ENCODE results near the gene RAD9A.
A peak's percentile ranks its signal among the peaks of the same experiment; 100 is the strongest.

Gene RAD9A

GRCh38 chr11:67439321-67440228 lies 47.8 kb downstream of the RAD9A start:
- peak; percentile 55 for TF ChIP-seq CTCF (IDR thresholded peaks at IDR 0.05; ENCODE audit: low read depth, low read length)
- no peak for TF ChIP-seq EZH2phosphoT487 (IDR thresholded peaks at IDR 0.05; ENCODE audit: low read depth)
- peak overlapping the region; percentile 99; the same call in 1 of the 2 replicates for H3K9ac ChIP-seq (ENCODE audit: low read length)
- H3K4me3 ChIP-seq (ENCODE audit: low read length), result peak overlapping the region; percentile 83
- no peaks in the 10 kb centered on the region for H3K27me3 ChIP-seq (ENCODE audit: low read depth, low read length)
- peak overlapping the region; percentile 99 for H3K4me2 ChIP-seq (ENCODE audit: low read length)
- peaks cover 43% of the 10 kb centered on the region for H3K79me2 ChIP-seq (ENCODE audit: low read length)
- H2AFZ ChIP-seq (ENCODE audit: low read depth, low read length), result no peak overlapping the region
- no peaks in the 10 kb centered on the region for H3K9me3 ChIP-seq (ENCODE audit: insufficient read depth, low read length)
- H3K36me3 ChIP-seq (replicated peaks; ENCODE audit: low read depth, low read length), result peaks cover 23% of the 10 kb centered on the region
- no peaks in the 10 kb centered on the region for H4K20me1 ChIP-seq (ENCODE audit: insufficient read depth, low read length)
- H3K4me1 ChIP-seq (ENCODE audit: low read length), result peaks cover 56% of the 10 kb centered on the region
- H3K27ac ChIP-seq (ENCODE audit: low read length), result peak overlapping the region; percentile 96

GRCh38 chr11:67440229-67441097 lies 48.7 kb downstream of the RAD9A start:
- Histone ChIP-seq H3K27ac (ENCODE audit: low read length) (peak overlapping the region; percentile 18), H3K79me2 (ENCODE audit: low read length) (peaks cover 34% of the 10 kb centered on the region), H3K9me3 (ENCODE audit: insufficient read depth, low read length) (no peaks in the 10 kb centered on the region), H3K4me3 (ENCODE audit: low read length) (no peak overlapping the region), H3K36me3 (replicated peaks; ENCODE audit: low read depth, low read length) (peaks cover 16% of the 10 kb centered on the region), H3K9ac (ENCODE audit: low read length) (no peak overlapping the region), H3K4me2 (ENCODE audit: low read length) (no peak overlapping the region), H2AFZ (ENCODE audit: low read depth, low read length) (no peak overlapping the region), H3K4me1 (ENCODE audit: low read length) (peaks cover 56% of the 10 kb centered on the region), H4K20me1 (ENCODE audit: insufficient read depth, low read length) (no peaks in the 10 kb centered on the region), H3K27me3 (ENCODE audit: low read depth, low read length) (no peaks in the 10 kb centered on the region)
- TF ChIP-seq EZH2phosphoT487 (IDR thresholded peaks at IDR 0.05; ENCODE audit: low read depth), result no peak

- Histone ChIP-seq H3K4me1 (ENCODE audit: low read length) (peaks cover 56% of the 10 kb centered on the region), H4K20me1 (ENCODE audit: insufficient read depth, low read length) (no peaks in the 10 kb centered on the region), H3K79me2 (ENCODE audit: low read length) (peaks cover 27% of the 10 kb centered on the region), H3K27ac (ENCODE audit: low read length) (peak overlapping the region; percentile 18; the same call in 1 of the 2 replicates), H3K9me3 (ENCODE audit: insufficient read depth, low read length) (no peaks in the 10 kb centered on the region), H3K4me2 (ENCODE audit: low read length) (no peak overlapping the region), H3K4me3 (ENCODE audit: low read length) (no peak overlapping the region), H3K9ac (ENCODE audit: low read length) (no peak overlapping the region), H3K27me3 (ENCODE audit: low read depth, low read length) (no peaks in the 10 kb centered on the region), H3K36me3 (replicated peaks; ENCODE audit: low read depth, low read length) (peaks cover 10% of the 10 kb centered on the region), H2AFZ (ENCODE audit: low read depth, low read length) (no peak overlapping the region)
- no peak for TF ChIP-seq EZH2phosphoT487 (IDR thresholded peaks at IDR 0.05; ENCODE audit: low read depth)
These were observed 49.3 kb downstream of the RAD9A start for GRCh38 chr11:67441098-67441563.

GRCh38 chr11:67441731-67442351 lies 50.1 kb downstream of the RAD9A start:
- TF ChIP-seq EZH2phosphoT487 (IDR thresholded peaks at IDR 0.05; ENCODE audit: low read depth) (no peak), CTCF (IDR thresholded peaks at IDR 0.05; ENCODE audit: low read depth, low read length) (no peak)
- Histone ChIP-seq H3K4me1 (ENCODE audit: low read length) (peaks cover 58% of the 10 kb centered on the region), H3K4me3 (ENCODE audit: low read length) (no peak overlapping the region), H3K36me3 (replicated peaks; ENCODE audit: low read depth, low read length) (peaks cover 7% of the 10 kb centered on the region), H4K20me1 (ENCODE audit: insufficient read depth, low read length) (no peaks in the 10 kb centered on the region), H3K9ac (ENCODE audit: low read length) (no peak overlapping the region), H3K4me2 (ENCODE audit: low read length) (no peak overlapping the region), H2AFZ (ENCODE audit: low read depth, low read length) (no peak overlapping the region), H3K27ac (ENCODE audit: low read length) (peak overlapping the region; percentile 67), H3K9me3 (ENCODE audit: insufficient read depth, low read length) (no peaks in the 10 kb centered on the region), H3K27me3 (ENCODE audit: low read depth, low read length) (no peaks in the 10 kb centered on the region), H3K79me2 (ENCODE audit: low read length) (peaks cover 22% of the 10 kb centered on the region)
